Naive thymus-derived CD4-positive, alpha-beta T cell (primary cell): ENCODE data around the gene KRT34. TPM values are rescaled to one million over a fixed set of nuclear protein-coding genes. Genes with fewer than 3 reads are reported as not detected.
A peak's percentile ranks its signal among the peaks of the same experiment; 100 is the strongest.

Experiments used
- ATAC-seq: fragments of 150-1000 bp; cut with Tn5 transposase; 2 replicates; pipeline ENCODE4 v1.10.0; 2021; ENCODE audit warnings: mild to moderate bottlenecking, moderate library complexity
- CTCF ChIA-PET: fragments of 350-600 bp; sonication (Branson Sonifier 250); formaldehyde crosslinking; loops from one replicate; lab custom pipeline; 2021; ENCODE audit warnings: antibody characterized with exemption; lab: Charles Lee
- POLR2A ChIA-PET: fragments of 350-600 bp; sonication (Branson Sonifier 250); formaldehyde crosslinking; loops from one replicate; lab custom pipeline; 2021; ENCODE audit warnings: antibody characterized with exemption, inconsistent platforms; lab: Charles Lee
- DNase-seq, 9 donors: peaks; one replicate each; pipeline versions ENCODE4 v3.0.0 to v3.0.0-alpha.2; 2020 to 2022; ENCODE audit warnings: mixed read lengths in 1 of 9
- H3K27ac ChIP-seq: one replicate; pipeline ENCODE4 v1.7.0; 2013; ENCODE audit warnings: mild to moderate bottlenecking, low read depth, low read length, moderate library complexity
- H3K27me3 ChIP-seq, 2 donors: one replicate each; pipeline ENCODE4 v1.7.0; 2013; ENCODE audit warnings: low read length in 2 of 2, mild to moderate bottlenecking in 2 of 2, moderate library complexity in 2 of 2; ENCODE audit not compliant: control insufficient read depth in 2 of 2, insufficient read depth in 2 of 2
- H3K36me3 ChIP-seq, 3 experiments: 1 replicate in 2 of 3; 2 replicates in 1 of 3; pipeline ENCODE4 v1.7.0; 2013; ENCODE audit warnings: low read length in 3 of 3, mild to moderate bottlenecking in 3 of 3, moderate library complexity in 1 of 3; ENCODE audit not compliant: insufficient read depth in 3 of 3, control insufficient read depth in 2 of 3
- H3K4me1 ChIP-seq, 2 donors: one replicate each; pipeline ENCODE4 v1.7.0; 2013; ENCODE audit warnings: low read length in 2 of 2, mild to moderate bottlenecking in 2 of 2, moderate library complexity in 1 of 2; ENCODE audit not compliant: control insufficient read depth in 2 of 2, insufficient read depth in 2 of 2
- H3K4me3 ChIP-seq: 2 replicates; pipeline ENCODE4 v1.7.0; 2013; ENCODE audit warnings: mild to moderate bottlenecking, low read length
- H3K9me3 ChIP-seq, 3 experiments: 1 replicate in 2 of 3; 2 replicates in 1 of 3; pipeline ENCODE4 v1.7.0; 2013; ENCODE audit warnings: low read length in 3 of 3; ENCODE audit not compliant: control insufficient read depth in 2 of 3
- H3K27ac Mint-ChIP-seq, 9 donors: one replicate each; pipeline ENCODE4 v1.8.0; 2020 to 2022; ENCODE audit warnings: mixed read lengths in 9 of 9, mild to moderate bottlenecking in 8 of 9, moderate library complexity in 5 of 9, inconsistent platforms in 2 of 9
- H3K27me3 Mint-ChIP-seq, 5 donors: one replicate each; pipeline ENCODE4 v1.8.0; 2021 to 2022; ENCODE audit warnings: mixed read lengths in 5 of 5, mild to moderate bottlenecking in 1 of 5
- H3K36me3 Mint-ChIP-seq, 5 donors: one replicate each; pipeline ENCODE4 v1.8.0; 2020 to 2022; ENCODE audit warnings: mixed read lengths in 5 of 5, mild to moderate bottlenecking in 3 of 5, inconsistent platforms in 1 of 5
- H3K4me1 Mint-ChIP-seq, 7 donors: one replicate each; pipeline ENCODE4 v1.8.0; 2020 to 2022; ENCODE audit warnings: mixed read lengths in 7 of 7, mild to moderate bottlenecking in 3 of 7, inconsistent platforms in 1 of 7
- H3K4me3 Mint-ChIP-seq, 10 donors: one replicate each; pipeline ENCODE4 v1.8.0; 2020 to 2022; ENCODE audit warnings: mild to moderate bottlenecking in 10 of 10, mixed read lengths in 10 of 10, moderate library complexity in 6 of 10, inconsistent platforms in 2 of 10
- H3K9me3 Mint-ChIP-seq, 11 donors: one replicate each; pipeline ENCODE4 v1.8.0; 2020 to 2022; ENCODE audit warnings: mixed read lengths in 11 of 11, mild to moderate bottlenecking in 4 of 11, inconsistent platforms in 1 of 11, moderate library complexity in 1 of 11
- intact Hi-C, 2 donors: fragments of 100-400 bp; cut with micrococcal nuclease; formaldehyde crosslinking; loops; one replicate each; pipeline ENCODE4 v1.15.1; 2023
- polyA plus RNA-seq, 2 donors: library from polyadenylated mRNA; unstranded; fragments of 300-500 nt; fragmentation: Illumina TruSeq; gene quantifications; one replicate each; pipeline ENCODE4 v1.2.3, GENCODE V29; 2021
- total RNA-seq, 6 experiments: library from RNA in 5 of 6; stranded (reverse) in 5 of 6; gene quantifications; 1 replicate in 5 of 6; 2 replicates in 1 of 6; pipeline ENCODE4 v1.2.3 and lab custom pipeline; 2021 to 2026

The KRT34 gene
- total and polyA plus RNA-seq, 7 experiments from 2014 or later = not detected

DNA sequence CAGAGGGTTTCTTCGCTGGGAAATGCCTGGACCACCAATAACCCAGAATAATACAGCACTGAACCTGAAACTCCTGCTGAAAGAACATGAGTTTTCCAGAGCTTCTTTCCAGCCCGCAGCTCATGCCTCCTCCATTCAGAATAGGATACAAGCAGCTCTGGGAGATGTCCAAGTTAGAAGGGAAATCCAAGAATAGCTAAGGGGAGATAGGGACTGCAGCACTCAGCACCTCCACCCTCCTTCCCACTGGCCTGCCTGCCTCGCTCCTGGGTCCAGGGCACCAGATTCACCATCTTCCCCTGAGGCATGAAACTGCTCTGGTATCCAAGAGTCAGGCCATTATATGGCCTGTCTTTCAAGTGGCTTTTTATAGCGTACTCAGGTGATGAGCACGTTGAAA, 11.2 kb upstream of the KRT34 start:
- H3K36me3 Mint-ChIP-seq = peaks cover 0 to 3% (median 0%) of the 10 kb centered on the region in 5 donors
- Histone ChIP-seq H3K36me3 (no peaks in the 10 kb centered on the region), H3K9me3 (no peaks in the 10 kb centered on the region), H3K4me1 (no peaks in the 10 kb centered on the region), H3K4me3 (no peak overlapping the region), H3K27me3 (no peaks in the 10 kb centered on the region), H3K27ac (no peak overlapping the region)
- peaks cover 0 to 10% (median 5%) of the 10 kb centered on the region in 7 donors for H3K4me1 Mint-ChIP-seq
- ChIA-PET CTCF (no interaction called here), POLR2A (no interaction called here)
- H3K9me3 Mint-ChIP-seq = peaks cover 0 to 5% (median 0%) of the 10 kb centered on the region in 11 donors
- intact Hi-C loops = no loop called here
- no peak overlapping the region for H3K4me3 Mint-ChIP-seq
- DNase-seq = no peak
- no peak overlapping the region for H3K27ac Mint-ChIP-seq
- H3K27me3 Mint-ChIP-seq = peaks cover 0 to 13% (median 5%) of the 10 kb centered on the region in 5 donors
- no peak for ATAC-seq

DNA sequence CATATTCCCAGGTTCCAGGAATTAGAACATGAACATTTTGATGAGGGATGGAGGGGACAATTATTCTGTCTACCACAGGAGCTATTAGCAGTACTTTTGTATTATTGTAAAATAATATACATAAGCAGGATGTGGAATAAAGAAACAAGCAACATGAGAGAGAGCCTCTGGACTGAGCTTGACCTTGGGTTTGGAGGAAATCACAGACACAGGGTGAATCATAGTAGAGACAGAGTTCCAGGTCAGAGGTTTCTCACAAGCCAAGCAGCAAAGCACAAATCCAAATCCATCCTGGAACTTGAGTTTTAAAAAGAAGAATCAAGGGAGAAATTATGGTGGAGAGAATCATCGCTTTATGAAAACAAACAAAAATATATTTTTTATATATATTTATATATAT, 10.2 kb upstream of the KRT34 start:
- Mint-ChIP-seq H3K27me3 (peaks cover 0 to 13% (median 9%) of the 10 kb centered on the region in 5 donors), H3K4me3 (no peak overlapping the region), H3K4me1 (peaks cover 0 to 10% (median 5%) of the 10 kb centered on the region in 7 donors), H3K9me3 (peaks cover 0 to 12% (median 3%) of the 10 kb centered on the region in 11 donors), H3K36me3 (peaks cover 0 to 6% (median under 1%) of the 10 kb centered on the region in 5 donors), H3K27ac (no peak overlapping the region)
- no peak overlapping the region for H3K27ac ChIP-seq
- H3K9me3 ChIP-seq = no peaks in the 10 kb centered on the region
- no peaks in the 10 kb centered on the region for H3K27me3 ChIP-seq
- H3K36me3 ChIP-seq = no peaks in the 10 kb centered on the region
- ATAC-seq = no peak
- intact Hi-C loops = no loop called here
- no peaks in the 10 kb centered on the region for H3K4me1 ChIP-seq
- no peak overlapping the region for H3K4me3 ChIP-seq
- POLR2A ChIA-PET = no interaction called here
- CTCF ChIA-PET = interaction anchor here (0.7 kb wide), 1 partner anchor 53 kb away, joined by 3 read pairs; no protein-coding TSS in a partner anchor
- DNase-seq = no peak

DNA sequence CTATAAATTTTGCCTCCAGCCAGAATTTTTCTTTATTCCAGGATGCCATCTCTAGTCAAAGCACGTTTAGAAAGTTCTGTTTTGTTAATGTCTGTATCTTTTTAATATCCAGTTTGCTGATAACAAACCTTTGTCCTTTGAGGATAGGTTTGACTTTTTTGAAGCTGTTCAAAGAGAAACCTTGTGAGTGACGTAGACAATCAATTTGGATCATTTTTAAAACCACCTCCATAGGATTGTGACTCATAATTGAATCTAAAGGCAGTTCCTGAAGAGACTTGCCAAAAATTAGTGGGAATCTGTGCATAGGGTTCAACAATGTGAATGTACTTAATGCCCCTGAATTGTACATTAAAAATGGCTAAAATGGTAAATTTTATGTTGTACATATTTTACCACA, 9.4 kb upstream of the KRT34 start:
- ChIA-PET CTCF (no interaction called here), POLR2A (no interaction called here)
- Mint-ChIP-seq H3K9me3 (peaks cover 0 to 18% (median 8%) of the 10 kb centered on the region in 11 donors), H3K4me1 (peaks cover 0 to 10% (median 5%) of the 10 kb centered on the region in 7 donors), H3K4me3 (no peak overlapping the region), H3K27ac (no peak overlapping the region), H3K36me3 (peaks cover 0 to 9% (median 1%) of the 10 kb centered on the region in 5 donors), H3K27me3 (peaks cover 0 to 15% (median 12%) of the 10 kb centered on the region in 5 donors)
- Histone ChIP-seq H3K4me3 (no peak overlapping the region), H3K9me3 (peaks cover 0 to 4% (median 0%) of the 10 kb centered on the region in 3 experiments), H3K27me3 (no peaks in the 10 kb centered on the region), H3K36me3 (no peaks in the 10 kb centered on the region), H3K4me1 (no peaks in the 10 kb centered on the region), H3K27ac (no peak overlapping the region)
- intact Hi-C loops = no loop called here
- DNase-seq (no peak), ATAC-seq (no peak)

DNA sequence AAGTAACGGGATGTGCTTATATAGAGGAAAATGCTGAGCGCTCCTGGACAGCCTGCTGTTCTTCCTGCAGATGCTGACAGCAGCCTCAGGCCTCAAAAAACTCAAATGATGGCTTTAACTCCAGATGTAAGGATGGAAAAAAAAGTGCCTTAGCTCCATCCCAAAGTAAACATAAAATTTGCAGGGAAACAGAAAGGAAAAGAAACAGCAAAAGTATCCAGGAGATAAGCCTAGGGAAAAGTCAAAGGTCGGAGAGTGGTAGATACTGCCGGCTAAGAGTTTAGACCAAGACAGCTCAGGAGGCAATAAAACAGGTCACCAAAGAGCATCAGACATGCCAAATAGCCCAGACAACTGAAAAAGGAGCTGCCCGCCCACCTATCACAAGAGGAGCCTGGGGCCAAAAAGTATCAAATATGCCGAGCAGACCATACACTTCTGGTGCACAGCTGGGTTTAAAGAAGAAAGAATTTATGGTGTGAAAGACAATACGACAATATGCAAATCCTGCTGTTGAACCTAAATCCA, 8.4 kb upstream of the KRT34 start:
- no peak overlapping the region for H3K4me3 Mint-ChIP-seq
- Histone ChIP-seq H3K27me3 (no peaks in the 10 kb centered on the region), H3K4me3 (no peak overlapping the region), H3K9me3 (peaks cover 0 to 6% (median 0%) of the 10 kb centered on the region in 3 experiments), H3K36me3 (no peaks in the 10 kb centered on the region), H3K27ac (no peak overlapping the region), H3K4me1 (no peaks in the 10 kb centered on the region)
- DNase-seq (no peak), ATAC-seq (no peak)
- peaks cover 0 to 12% (median 1%) of the 10 kb centered on the region in 5 donors for H3K36me3 Mint-ChIP-seq
- CTCF ChIA-PET = no interaction called here
- POLR2A ChIA-PET = interaction anchor here (0.6 kb wide), 1 partner anchor 28 kb away, joined by 3 read pairs; no protein-coding TSS in a partner anchor
- peaks cover 0 to 21% (median 13%) of the 10 kb centered on the region in 5 donors for H3K27me3 Mint-ChIP-seq
- H3K27ac Mint-ChIP-seq = no peak overlapping the region
- intact Hi-C loops = no loop called here
- peaks cover 0 to 2% (median 0%) of the 10 kb centered on the region in 7 donors for H3K4me1 Mint-ChIP-seq
- peaks cover 0 to 25% (median 11%) of the 10 kb centered on the region in 11 donors for H3K9me3 Mint-ChIP-seq

DNA sequence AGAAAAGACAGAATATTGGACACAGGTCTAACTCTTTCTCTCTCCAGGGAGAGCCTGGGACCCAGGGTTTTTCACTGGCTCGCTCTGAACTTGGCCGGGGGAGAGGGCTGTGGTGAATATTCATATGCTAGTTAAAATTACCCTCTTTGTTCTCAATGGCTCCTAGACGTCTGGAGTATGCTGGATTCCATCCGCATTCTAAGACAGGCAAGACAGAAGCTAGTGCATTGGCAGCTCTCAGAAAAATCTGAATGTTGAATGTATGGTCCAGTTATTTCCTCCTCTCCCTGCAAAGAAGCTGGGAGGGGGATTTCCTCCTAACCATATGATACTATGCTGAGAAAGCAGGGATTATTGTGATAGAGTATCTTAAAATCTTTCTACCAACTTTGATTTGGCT, 5.6 kb upstream of the KRT34 start:
- Mint-ChIP-seq H3K36me3 (peaks cover 0 to 12% (median 1%) of the 10 kb centered on the region in 5 donors), H3K4me3 (no peak overlapping the region), H3K4me1 (peaks cover 0 to 2% (median 0%) of the 10 kb centered on the region in 7 donors), H3K27ac (no peak overlapping the region), H3K9me3 (peaks cover 0 to 25% (median 11%) of the 10 kb centered on the region in 11 donors), H3K27me3 (peaks cover 0 to 24% (median 13%) of the 10 kb centered on the region in 5 donors)
- POLR2A ChIA-PET = no interaction called here
- ATAC-seq = no peak
- intact Hi-C loops = no loop called here
- Histone ChIP-seq H3K36me3 (no peaks in the 10 kb centered on the region), H3K27me3 (no peaks in the 10 kb centered on the region), H3K27ac (no peak overlapping the region), H3K4me1 (no peaks in the 10 kb centered on the region), H3K4me3 (no peak overlapping the region), H3K9me3 (peaks cover 0 to 6% (median 0%) of the 10 kb centered on the region in 3 experiments)
- no peak for DNase-seq
- CTCF ChIA-PET = interaction anchor here (0.7 to 1.0 kb wide), 3 partner anchors 15 to 242 kb away, joined by 3 to 6 read pairs (median 3); no protein-coding TSS in a partner anchor

DNA sequence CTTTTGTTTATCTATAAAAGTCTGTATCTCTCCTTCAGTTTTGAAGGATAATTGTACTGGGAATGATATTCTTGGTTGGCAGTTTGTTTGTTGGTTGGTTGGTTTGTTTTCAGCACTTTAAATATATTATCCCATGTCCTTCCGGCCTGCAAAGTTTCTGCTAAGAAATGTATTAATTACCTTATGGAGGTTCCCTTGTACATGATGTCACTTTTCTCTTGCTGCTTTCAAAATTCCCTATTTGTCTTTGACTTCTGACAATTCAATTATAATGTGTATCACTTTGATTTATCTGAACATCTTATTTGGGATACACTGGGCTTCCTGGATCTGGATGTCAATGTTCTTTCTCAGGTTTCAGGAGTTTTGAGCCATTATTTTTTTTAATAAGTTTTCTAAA, 4.1 kb upstream of the KRT34 start:
- H3K27ac Mint-ChIP-seq = peak overlapping the region in 1 of 9 donors; percentile 9
- no peaks in the 10 kb centered on the region for H3K27me3 ChIP-seq
- peaks cover 0 to 23% (median 13%) of the 10 kb centered on the region in 5 donors for H3K27me3 Mint-ChIP-seq
- peaks cover 0 to 25% (median 11%) of the 10 kb centered on the region in 11 donors for H3K9me3 Mint-ChIP-seq
- H3K4me3 Mint-ChIP-seq = no peak overlapping the region
- no peaks in the 10 kb centered on the region for H3K4me1 Mint-ChIP-seq
- DNase-seq (no peak), ATAC-seq (no peak)
- no peaks in the 10 kb centered on the region for H3K36me3 ChIP-seq
- H3K27ac ChIP-seq = no peak overlapping the region
- ChIA-PET POLR2A (interaction anchor here (0.8 kb wide), 1 partner anchor 30 kb away, joined by 4 read pairs; no protein-coding TSS in a partner anchor), CTCF (no interaction called here)
- H3K4me1 ChIP-seq = no peaks in the 10 kb centered on the region
- peaks cover 0 to 6% (median 0%) of the 10 kb centered on the region in 3 experiments for H3K9me3 ChIP-seq
- intact Hi-C loops = no loop called here
- H3K4me3 ChIP-seq = no peak overlapping the region
- H3K36me3 Mint-ChIP-seq = peaks cover 0 to 12% (median 1%) of the 10 kb centered on the region in 5 donors
